ENCODE results near the gene EXOC4.

EXOC4 gene

GRCh38 chr7:133801341-133801740, 548.5 kb downstream of the EXOC4 start (continued):
- TF ChIP-seq ELK4 (IDR thresholded peaks at IDR 0.05; ENCODE audit: borderline replicate concordance, low read depth, low read length): no peak

GRCh38 chr7:133804127-133804526, 551.2 kb downstream of the EXOC4 start:
- Histone ChIP-seq H3K9me3 (ENCODE audit: control insufficient read depth, insufficient read depth, low read depth, low read length) (no peaks in the 10 kb centered on the region), H3K27ac (ENCODE audit: extremely low read depth, low read depth, low read length) (no peak overlapping the region), H3K4me1 (ENCODE audit: control insufficient read depth, insufficient read depth, low read length) (peaks cover 2% of the 10 kb centered on the region; the same call in 1 of the 2 replicates), H3K36me3 (ENCODE audit: control insufficient read depth in 2 of 2, insufficient read depth in 1 of 2, low read length in 2 of 2) (no peaks in the 10 kb centered on the region), H3K4me3 (ENCODE audit: low read depth, low read length) (no peak overlapping the region)
- ChIA-PET POLR2A (no interaction called here), CTCF (no interaction called here)
- TF ChIP-seq SALL2 (tag by site-specific recombination; IDR thresholded peaks at IDR 0.05; ENCODE audit: borderline replicate concordance): no peak
- no peak for TF ChIP-seq ZNF2 (tag by site-specific recombination; IDR thresholded peaks at IDR 0.05)
- no peak for TF ChIP-seq ZNF133 (tag by site-specific recombination; IDR thresholded peaks at IDR 0.05)
- TF ChIP-seq ZNF645 (tag by site-specific recombination; IDR thresholded peaks at IDR 0.05): no peak
- TF ChIP-seq GLIS2 (tag by site-specific recombination; IDR thresholded peaks at IDR 0.05): no peak
- TF ChIP-seq ZNF621 (tag by site-specific recombination; IDR thresholded peaks at IDR 0.05): no peak
- TF ChIP-seq REPIN1 (tag by site-specific recombination; IDR thresholded peaks at IDR 0.05; ENCODE audit: low read depth): no peak
- TF ChIP-seq TCF7L2 (IDR thresholded peaks at IDR 0.05; ENCODE audit: borderline replicate concordance, low read depth, low read length): no peak
- TF ChIP-seq INSM2 (tag by site-specific recombination; IDR thresholded peaks at IDR 0.05): no peak
- no peak for TF ChIP-seq ZNF596 (tag by site-specific recombination; IDR thresholded peaks at IDR 0.05)
- TF ChIP-seq ZNF560 (tag by site-specific recombination; IDR thresholded peaks at IDR 0.05; ENCODE audit: borderline replicate concordance): no peak
- TF ChIP-seq IKZF3 (tag by site-specific recombination; IDR thresholded peaks at IDR 0.05): no peak
- no peak for TF ChIP-seq ZNF747 (tag by site-specific recombination; IDR thresholded peaks at IDR 0.05)
- TF ChIP-seq ZFP37 (tag by site-specific recombination; IDR thresholded peaks at IDR 0.05): no peak
- no peak for TF ChIP-seq ZBTB48 (tag by site-specific recombination; IDR thresholded peaks at IDR 0.05)

GRCh38 chr7:133805426-133805825, 552.5 kb downstream of the EXOC4 start:
- H3K4me3 ChIP-seq (ENCODE audit: low read depth, low read length): no peak overlapping the region
- TF ChIP-seq KLF9 (tag by site-specific recombination; IDR thresholded peaks at IDR 0.05; ENCODE audit: low read depth) (no peak), ZBTB7A (tag by site-specific recombination; IDR thresholded peaks at IDR 0.05; ENCODE audit: low read depth) (no peak), ZFP37 (tag by site-specific recombination; IDR thresholded peaks at IDR 0.05) (no peak), ZBTB20 (tag by site-specific recombination; IDR thresholded peaks at IDR 0.05) (no peak), MYNN (tag by site-specific recombination; IDR thresholded peaks at IDR 0.05; ENCODE audit: borderline replicate concordance) (no peak), ZNF670 (tag by site-specific recombination; IDR thresholded peaks at IDR 0.05; ENCODE audit: low read depth) (no peak), ZNF202 (tag by site-specific recombination; IDR thresholded peaks at IDR 0.05; ENCODE audit: borderline replicate concordance) (no peak)
- ChIA-PET POLR2A (no interaction called here), CTCF (no interaction called here)
- no peaks in the 10 kb centered on the region for H3K9me3 ChIP-seq (ENCODE audit: control insufficient read depth, insufficient read depth, low read depth, low read length)
- peaks cover 2% of the 10 kb centered on the region; the same call in 1 of the 2 replicates for H3K4me1 ChIP-seq (ENCODE audit: control insufficient read depth, insufficient read depth, low read length)
- H3K27ac ChIP-seq (ENCODE audit: extremely low read depth, low read depth, low read length): no peak overlapping the region
- H3K36me3 ChIP-seq (ENCODE audit: control insufficient read depth in 2 of 2, insufficient read depth in 1 of 2, low read length in 2 of 2): no peaks in the 10 kb centered on the region
